SK-N-SH treated with all-trans-retinoic acid at 6 μM for 48 hours (cell line): ENCODE results near the gene WASL.

Source experiments
- ATAC-seq: fragments of 200-7000 bp; cut with Tn5 transposase; 3 replicates; pipeline ENCODE4 v1.9.1; 2020; ENCODE audit warnings: mild to moderate bottlenecking, moderate library complexity
- ARNTL ChIP-seq: fragments of 450-650 bp; formaldehyde crosslinking; IDR thresholded peaks from 2 replicates; pipeline ENCODE4 v1.5.0; 2020; ENCODE audit warnings: low read depth, mild to moderate bottlenecking, moderate library complexity, borderline replicate concordance
- BACH2 ChIP-seq: fragments of 250-450 bp; sonication (Bioruptor Pico); IDR thresholded peaks from 2 replicates; pipeline ENCODE4 v1.9.0; 2021; ENCODE audit warnings: mild to moderate bottlenecking, borderline replicate concordance
- CSDC2 ChIP-seq: fragments of 250-450 bp; sonication (Bioruptor Pico); IDR thresholded peaks from 2 replicates; pipeline ENCODE4 v1.5.0; 2020; ENCODE audit warnings: mild to moderate bottlenecking, moderate library complexity
- CSRNP3 ChIP-seq: fragments of 250-450 bp; sonication (Bioruptor Pico); IDR thresholded peaks from 2 replicates; pipeline ENCODE4 v1.5.1; 2021; ENCODE audit warnings: mild to moderate bottlenecking, moderate library complexity
- ESRRG ChIP-seq: fragments of 250-450 bp; sonication (Bioruptor Pico); IDR thresholded peaks from 2 replicates; pipeline ENCODE4 v1.6.1; 2021; ENCODE audit warnings: mild to moderate bottlenecking
- GLIS3 ChIP-seq: fragments of 250-450 bp; sonication (Bioruptor Pico); IDR thresholded peaks from 2 replicates; pipeline ENCODE4 v1.5.0; 2020; ENCODE audit warnings: mild to moderate bottlenecking, moderate library complexity
- ISL1 ChIP-seq: fragments of 250-450 bp; sonication (Bioruptor Pico); IDR thresholded peaks from 2 replicates; pipeline ENCODE4 v2.1.2; 2022; ENCODE audit warnings: mild to moderate bottlenecking, moderate library complexity
- OSR1 ChIP-seq: fragments of 250-450 bp; sonication (Bioruptor Pico); IDR thresholded peaks from 2 replicates; pipeline ENCODE4 v1.8.0; 2022; ENCODE audit warnings: moderate library complexity, mild to moderate bottlenecking, inconsistent platforms
- PATZ1 ChIP-seq: fragments of 250-450 bp; sonication (Bioruptor Pico); IDR thresholded peaks from 2 replicates; pipeline ENCODE4 v1.8.0; 2020; ENCODE audit warnings: mild to moderate bottlenecking, moderate library complexity, borderline replicate concordance
- PPARA ChIP-seq: fragments of 250-450 bp; sonication (Bioruptor Pico); IDR thresholded peaks from 2 replicates; pipeline ENCODE4 v1.5.0; 2020; ENCODE audit warnings: mild to moderate bottlenecking, borderline replicate concordance
- RARB ChIP-seq: fragments of 250-450 bp; sonication (Bioruptor Pico); IDR thresholded peaks from 2 replicates; pipeline ENCODE4 v1.8.0; 2021; ENCODE audit warnings: mild to moderate bottlenecking, moderate library complexity
- SNAI2 ChIP-seq: fragments of 250-450 bp; sonication (Bioruptor Pico); IDR thresholded peaks from 2 replicates; pipeline ENCODE4 v1.5.0; 2020; ENCODE audit warnings: mild to moderate bottlenecking, moderate library complexity
- TCF4 ChIP-seq: fragments of 250-450 bp; sonication (Bioruptor Pico); IDR thresholded peaks from 2 replicates; pipeline ENCODE4 v1.8.0; 2021; ENCODE audit warnings: mild to moderate bottlenecking, moderate library complexity, borderline replicate concordance
- TOX ChIP-seq: fragments of 250-450 bp; sonication (Bioruptor Pico); IDR thresholded peaks from 2 replicates; pipeline ENCODE4 v1.8.0; 2021; ENCODE audit warnings: mild to moderate bottlenecking, moderate library complexity, borderline replicate concordance
- ZC3H10 ChIP-seq: fragments of 250-450 bp; sonication (Bioruptor Pico); IDR thresholded peaks from 2 replicates; pipeline ENCODE4 v1.5.1; 2021; ENCODE audit warnings: mild to moderate bottlenecking, moderate library complexity
- ZFP3 ChIP-seq: fragments of 250-450 bp; sonication (Bioruptor Pico); IDR thresholded peaks from 2 replicates; pipeline ENCODE4 v1.5.0; 2020; ENCODE audit warnings: mild to moderate bottlenecking, moderate library complexity
- ZFP30 ChIP-seq: fragments of 450-650 bp; formaldehyde crosslinking; IDR thresholded peaks from 2 replicates; pipeline ENCODE4 v1.5.0; 2022; ENCODE audit warnings: mild to moderate bottlenecking, moderate library complexity
- ZNF565 ChIP-seq: fragments of 450-650 bp; formaldehyde crosslinking; conservative IDR thresholded peaks from 2 replicates; pipeline ENCODE4 v1.5.0; 2020; ENCODE audit warnings: low read depth, mild to moderate bottlenecking, moderate library complexity
- ZNF70 ChIP-seq: fragments of 450-650 bp; formaldehyde crosslinking; IDR thresholded peaks from 2 replicates; pipeline ENCODE4 v1.5.0; 2020; ENCODE audit warnings: mild to moderate bottlenecking, moderate library complexity
- TF ChIP-seq, protein P1 (sequence below): fragments of 250-450 bp; sonication (Bioruptor Pico); IDR thresholded peaks from 2 replicates; pipeline ENCODE4 v1.5.0; 2020; ENCODE audit warnings: mild to moderate bottlenecking, moderate library complexity
- TF ChIP-seq, protein P2 (sequence below): fragments of 250-450 bp; sonication (Bioruptor Pico); IDR thresholded peaks from 2 replicates; pipeline ENCODE4 v1.8.0; 2021; ENCODE audit warnings: low read depth, mild to moderate bottlenecking, moderate library complexity, borderline replicate concordance

Gene WASL

DNA sequence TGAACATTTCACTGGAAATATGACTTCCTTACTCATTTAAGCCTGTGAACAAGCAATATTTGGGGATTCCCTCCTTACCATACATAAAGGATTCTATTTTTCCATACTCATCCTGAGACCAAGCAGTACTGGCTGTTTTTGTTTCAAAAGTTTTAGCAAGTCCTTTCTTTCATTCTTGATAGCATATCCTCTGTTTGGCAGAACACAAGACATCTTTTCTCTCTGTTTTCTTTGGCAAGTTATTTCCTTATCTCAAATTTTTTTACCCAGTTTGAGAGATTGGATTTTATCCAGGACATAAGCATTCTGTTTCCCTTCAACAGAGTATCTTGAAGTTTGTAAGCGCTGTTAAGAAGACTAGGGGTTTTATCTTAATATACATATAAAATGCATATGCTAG, 3.0 kb upstream of the WASL start (continued):
- TF ChIP-seq, protein P1, sequence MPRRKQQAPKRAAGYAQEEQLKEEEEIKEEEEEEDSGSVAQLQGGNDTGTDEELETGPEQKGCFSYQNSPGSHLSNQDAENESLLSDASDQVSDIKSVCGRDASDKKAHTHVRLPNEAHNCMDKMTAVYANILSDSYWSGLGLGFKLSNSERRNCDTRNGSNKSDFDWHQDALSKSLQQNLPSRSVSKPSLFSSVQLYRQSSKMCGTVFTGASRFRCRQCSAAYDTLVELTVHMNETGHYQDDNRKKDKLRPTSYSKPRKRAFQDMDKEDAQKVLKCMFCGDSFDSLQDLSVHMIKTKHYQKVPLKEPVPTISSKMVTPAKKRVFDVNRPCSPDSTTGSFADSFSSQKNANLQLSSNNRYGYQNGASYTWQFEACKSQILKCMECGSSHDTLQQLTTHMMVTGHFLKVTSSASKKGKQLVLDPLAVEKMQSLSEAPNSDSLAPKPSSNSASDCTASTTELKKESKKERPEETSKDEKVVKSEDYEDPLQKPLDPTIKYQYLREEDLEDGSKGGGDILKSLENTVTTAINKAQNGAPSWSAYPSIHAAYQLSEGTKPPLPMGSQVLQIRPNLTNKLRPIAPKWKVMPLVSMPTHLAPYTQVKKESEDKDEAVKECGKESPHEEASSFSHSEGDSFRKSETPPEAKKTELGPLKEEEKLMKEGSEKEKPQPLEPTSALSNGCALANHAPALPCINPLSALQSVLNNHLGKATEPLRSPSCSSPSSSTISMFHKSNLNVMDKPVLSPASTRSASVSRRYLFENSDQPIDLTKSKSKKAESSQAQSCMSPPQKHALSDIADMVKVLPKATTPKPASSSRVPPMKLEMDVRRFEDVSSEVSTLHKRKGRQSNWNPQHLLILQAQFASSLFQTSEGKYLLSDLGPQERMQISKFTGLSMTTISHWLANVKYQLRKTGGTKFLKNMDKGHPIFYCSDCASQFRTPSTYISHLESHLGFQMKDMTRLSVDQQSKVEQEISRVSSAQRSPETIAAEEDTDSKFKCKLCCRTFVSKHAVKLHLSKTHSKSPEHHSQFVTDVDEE, result no peak
- TF ChIP-seq ZNF70 (CRISPR knock-in tag), result no peak
- no peak for TF ChIP-seq ARNTL (CRISPR knock-in tag)
- no peak for TF ChIP-seq PPARA (CRISPR knock-in tag)
- TF ChIP-seq, protein P2, sequence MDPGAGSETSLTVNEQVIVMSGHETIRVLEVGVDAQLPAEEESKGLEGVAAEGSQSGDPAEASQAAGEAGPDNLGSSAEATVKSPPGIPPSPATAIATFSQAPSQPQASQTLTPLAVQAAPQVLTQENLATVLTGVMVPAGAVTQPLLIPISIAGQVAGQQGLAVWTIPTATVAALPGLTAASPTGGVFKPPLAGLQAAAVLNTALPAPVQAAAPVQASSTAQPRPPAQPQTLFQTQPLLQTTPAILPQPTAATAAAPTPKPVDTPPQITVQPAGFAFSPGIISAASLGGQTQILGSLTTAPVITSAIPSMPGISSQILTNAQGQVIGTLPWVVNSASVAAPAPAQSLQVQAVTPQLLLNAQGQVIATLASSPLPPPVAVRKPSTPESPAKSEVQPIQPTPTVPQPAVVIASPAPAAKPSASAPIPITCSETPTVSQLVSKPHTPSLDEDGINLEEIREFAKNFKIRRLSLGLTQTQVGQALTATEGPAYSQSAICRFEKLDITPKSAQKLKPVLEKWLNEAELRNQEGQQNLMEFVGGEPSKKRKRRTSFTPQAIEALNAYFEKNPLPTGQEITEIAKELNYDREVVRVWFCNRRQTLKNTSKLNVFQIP (CRISPR knock-in tag), result no peak
- TF ChIP-seq CSDC2 (CRISPR knock-in tag), result no peak
- TF ChIP-seq BACH2, result no peak
- peak; percentile 83 for TF ChIP-seq ISL1 (CRISPR knock-in tag)
- TF ChIP-seq TCF4 (CRISPR knock-in tag), result peak; percentile 55
- TF ChIP-seq, all 23 proteins: peak for 3

- TF ChIP-seq, protein P2 (CRISPR knock-in tag), result no peak
- TF ChIP-seq ZFP30 (CRISPR knock-in tag), result no peak
- TF ChIP-seq CSRNP3 (CRISPR knock-in tag), result no peak
- TF ChIP-seq ESRRG (CRISPR knock-in tag), result no peak
- TF ChIP-seq, protein P1, result no peak
- no peak for TF ChIP-seq ZFP3 (CRISPR knock-in tag)
- no peak for TF ChIP-seq ZNF565 (CRISPR knock-in tag)
- no peak for TF ChIP-seq PPARA (CRISPR knock-in tag)
- no peak for TF ChIP-seq ZNF70 (CRISPR knock-in tag)
- TF ChIP-seq PATZ1, result no peak
- no peak for TF ChIP-seq TOX
- TF ChIP-seq GLIS3 (CRISPR knock-in tag), result no peak
- no peak for TF ChIP-seq ISL1 (CRISPR knock-in tag)
- TF ChIP-seq RARB (CRISPR knock-in tag), result no peak
- TF ChIP-seq ZC3H10 (CRISPR knock-in tag), result no peak
- no peak for TF ChIP-seq ARNTL (CRISPR knock-in tag)
- TF ChIP-seq SNAI2, result no peak
- TF ChIP-seq OSR1 (CRISPR knock-in tag), result no peak
- TF ChIP-seq BACH2, result no peak
- ATAC-seq, result no peak
Observed at GRCh38 chr7:123750389-123751230, 1.8 kb upstream of the WASL start.
